ENCODE results near the gene INPP5D.

The INPP5D gene

GRCh38 chr2:233032551-233033320 lies 27.4 kb upstream of the INPP5D start, which contains the start of gene NEU2:
Gene NEU2 (plus strand): TSS chr2:233032672. CDS start chr2:233032672, 0 bp downstream.
- TF ChIP-seq EZH2phosphoT487 (conservative IDR thresholded peaks at IDR 0.05; ENCODE audit: low read length) (no peak), CTCF (IDR thresholded peaks at IDR 0.05; ENCODE audit: insufficient read depth, low read length, poor library complexity, severe bottlenecking) (no peak)
- Histone ChIP-seq H3K4me2 (ENCODE audit: low read depth, low read length, poor library complexity, severe bottlenecking) (no peak within 1 kb of the TSS), H3F3A (ENCODE audit: insufficient read depth) (no peaks in the 10 kb centered on the region), H3K9ac (ENCODE audit: low read length) (no peak within 1 kb of the TSS), H4K20me1 (ENCODE audit: low read depth, low read length) (no peaks in the 10 kb centered on the region), H3K9me3 (ENCODE audit: insufficient read depth, low read length) (no peaks in the 10 kb centered on the region), H2AFZ (ENCODE audit: low read depth, low read length, severe bottlenecking) (no peak within 1 kb of the TSS), H3K27me3 (ENCODE audit: low read length) (no peaks in the 10 kb centered on the region), H3K9me2 (replicated peaks; ENCODE audit: insufficient read depth, low read length) (no peaks in the 10 kb centered on the region), H3K36me3 (ENCODE audit: low read length) (no peaks in the 10 kb centered on the region), H3K27ac (ENCODE audit: low read depth, low read length) (no peak within 1 kb of the TSS), H3K4me3 (ENCODE audit: insufficient read depth, low read length, poor library complexity, severe bottlenecking) (no peak within 1 kb of the TSS), H3K79me2 (ENCODE audit: insufficient read depth, low read length) (no peaks in the 10 kb centered on the region)

- H3K9me2 ChIP-seq (replicated peaks; ENCODE audit: insufficient read depth, low read length): no peaks in the 10 kb centered on the region
- no peaks in the 10 kb centered on the region for H3K79me2 ChIP-seq (ENCODE audit: insufficient read depth, low read length)
- H3F3A ChIP-seq (ENCODE audit: insufficient read depth): no peaks in the 10 kb centered on the region
- H3K36me3 ChIP-seq (ENCODE audit: low read length): no peaks in the 10 kb centered on the region
- H3K9me3 ChIP-seq (ENCODE audit: insufficient read depth, low read length): no peaks in the 10 kb centered on the region
- no peak overlapping the region for H2AFZ ChIP-seq (ENCODE audit: low read depth, low read length, severe bottlenecking)
- H3K27ac ChIP-seq (ENCODE audit: low read depth, low read length): no peak overlapping the region
- TF ChIP-seq CTCF (IDR thresholded peaks at IDR 0.05; ENCODE audit: insufficient read depth, low read length, poor library complexity, severe bottlenecking) (no peak), EZH2phosphoT487 (conservative IDR thresholded peaks at IDR 0.05; ENCODE audit: low read length) (no peak)
- H3K4me2 ChIP-seq (ENCODE audit: low read depth, low read length, poor library complexity, severe bottlenecking): no peak overlapping the region
- H4K20me1 ChIP-seq (ENCODE audit: low read depth, low read length): no peaks in the 10 kb centered on the region
- no peak overlapping the region for H3K4me3 ChIP-seq (ENCODE audit: insufficient read depth, low read length, poor library complexity, severe bottlenecking)
- no peak overlapping the region for H3K9ac ChIP-seq (ENCODE audit: low read length)
- no peaks in the 10 kb centered on the region for H3K27me3 ChIP-seq (ENCODE audit: low read length)
These were observed 26.5 kb upstream of the INPP5D start for GRCh38 chr2:233033672-233034071.

- Histone ChIP-seq H3K36me3 (ENCODE audit: low read length) (no peaks in the 10 kb centered on the region), H3F3A (ENCODE audit: insufficient read depth) (no peaks in the 10 kb centered on the region), H4K20me1 (ENCODE audit: low read depth, low read length) (no peaks in the 10 kb centered on the region), H3K9me2 (replicated peaks; ENCODE audit: insufficient read depth, low read length) (no peaks in the 10 kb centered on the region), H3K27me3 (ENCODE audit: low read length) (no peaks in the 10 kb centered on the region), H3K79me2 (ENCODE audit: insufficient read depth, low read length) (no peaks in the 10 kb centered on the region), H3K9me3 (ENCODE audit: insufficient read depth, low read length) (no peaks in the 10 kb centered on the region), H3K27ac (ENCODE audit: low read depth, low read length) (no peak overlapping the region), H3K4me2 (ENCODE audit: low read depth, low read length, poor library complexity, severe bottlenecking) (no peak overlapping the region), H3K9ac (ENCODE audit: low read length) (no peak overlapping the region), H2AFZ (ENCODE audit: low read depth, low read length, severe bottlenecking) (no peak overlapping the region), H3K4me3 (ENCODE audit: insufficient read depth, low read length, poor library complexity, severe bottlenecking) (no peak overlapping the region)
- TF ChIP-seq EZH2phosphoT487 (conservative IDR thresholded peaks at IDR 0.05; ENCODE audit: low read length): no peak
- no peak for TF ChIP-seq CTCF (IDR thresholded peaks at IDR 0.05; ENCODE audit: insufficient read depth, low read length, poor library complexity, severe bottlenecking)
These were observed 25.9 kb upstream of the INPP5D start for GRCh38 chr2:233034091-233034882.

Measured in SU-DHL-6 (cell line).